Activated T-cell treated with anti-CD3 and anti-CD28 coated beads, Interleukin-2, amount 50 U/mL, for 4 hours (primary cell): ENCODE results near the gene BABAM2. TPM values are rescaled to one million over a fixed set of nuclear protein-coding genes. Genes with fewer than 3 reads are reported as not detected.
"Not testable (repeated sequence)": the region's sequence is repeated elsewhere in the genome, so short reads cannot be mapped to it uniquely, and the experiment has no call there.

ENCODE experiments used
- ATAC-seq, 2 donors: fragments of 200-7000 bp; cut with Tn5 transposase; one replicate each; pipeline ENCODE4 v1.10.0; 2021
- DNase-seq: peaks from one replicate; pipeline ENCODE4 v3.0.0-alpha.2; 2020
- H3K27me3 Mint-ChIP-seq: one replicate; pipeline ENCODE4 v1.8.0; 2021; ENCODE audit warnings: low read depth, mixed read lengths
- H3K36me3 Mint-ChIP-seq: one replicate; pipeline ENCODE4 v1.8.0; 2022; ENCODE audit warnings: mixed read lengths; ENCODE audit not compliant: insufficient read depth
- H3K4me1 Mint-ChIP-seq: one replicate; pipeline ENCODE4 v1.8.0; 2021; ENCODE audit warnings: low read depth, mixed read lengths
- H3K4me3 Mint-ChIP-seq: one replicate; pipeline ENCODE4 v1.8.0; 2021; ENCODE audit warnings: mild to moderate bottlenecking, moderate library complexity, mixed read lengths
- H3K9me3 Mint-ChIP-seq: one replicate; pipeline ENCODE4 v1.8.0; 2021; ENCODE audit warnings: mixed read lengths
- total RNA-seq, 3 donors: library from RNA; stranded (reverse); gene quantifications; one replicate each; pipeline ENCODE4 v1.2.1, GENCODE V29; 2021

Gene BABAM2
- total RNA-seq, 3 donors from 2014 or later, result 34.3 to 45.9 (median 35.6) TPM

DNA sequence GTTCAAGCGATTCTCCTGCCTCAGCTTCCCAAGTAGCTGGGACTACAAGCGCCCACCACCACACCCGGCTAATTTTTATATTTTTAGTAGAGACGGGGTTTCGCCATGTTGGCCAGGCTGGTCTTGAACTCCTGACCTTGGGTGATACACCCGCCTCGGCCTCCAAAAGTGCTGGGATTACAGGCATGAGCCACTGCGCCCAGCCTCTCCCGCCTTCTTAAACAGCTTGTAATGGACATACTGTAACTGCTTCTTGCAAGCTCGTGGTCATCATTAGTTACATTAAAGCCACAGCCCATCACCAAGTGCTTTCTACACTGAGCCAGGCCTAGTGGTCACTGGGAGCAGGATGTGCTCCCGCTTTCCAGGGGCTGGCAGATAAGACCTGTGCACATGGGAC lies 444.7 kb downstream of the BABAM2 start:
- not testable (repeated sequence) for H3K4me3 Mint-ChIP-seq, DNase-seq, H3K4me1 Mint-ChIP-seq, ATAC-seq, H3K27me3 Mint-ChIP-seq, H3K9me3 Mint-ChIP-seq, H3K36me3 Mint-ChIP-seq

DNA sequence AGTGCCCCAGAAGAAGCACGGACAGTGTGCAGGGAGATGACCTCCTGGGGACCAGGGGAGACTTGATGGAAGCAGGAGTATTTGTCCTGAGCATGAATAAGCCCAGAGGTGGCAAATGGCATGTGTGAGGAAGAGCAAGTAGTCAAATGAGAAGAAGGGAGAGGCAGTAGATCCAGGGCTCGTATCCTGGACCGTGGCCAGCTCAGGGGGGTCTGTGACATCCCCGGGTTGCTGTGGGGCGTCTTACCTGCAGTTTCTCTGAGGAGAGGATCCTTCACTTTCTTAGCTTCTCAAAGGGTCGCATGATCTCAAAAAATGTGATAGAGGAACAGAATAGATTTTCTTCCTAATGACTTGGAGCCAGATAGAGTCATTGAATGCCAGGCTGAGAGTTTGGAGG lies 445.1 kb downstream of the BABAM2 start:
- no peaks in the 10 kb centered on the region for H3K9me3 Mint-ChIP-seq
- ATAC-seq, result no peak
- H3K4me3 Mint-ChIP-seq, result no peak overlapping the region
- no peaks in the 10 kb centered on the region for H3K36me3 Mint-ChIP-seq
- H3K4me1 Mint-ChIP-seq, result no peaks in the 10 kb centered on the region
- DNase-seq, result no peak
- H3K27me3 Mint-ChIP-seq, result no peaks in the 10 kb centered on the region

GRCh38 chr2:28336264-28336980 lies 445.9 kb downstream of the BABAM2 start:
- no peaks in the 10 kb centered on the region for H3K27me3 Mint-ChIP-seq
- no peaks in the 10 kb centered on the region for H3K36me3 Mint-ChIP-seq
- no peaks in the 10 kb centered on the region for H3K9me3 Mint-ChIP-seq
- DNase-seq (no peak), ATAC-seq (no peak)
- H3K4me3 Mint-ChIP-seq, result no peak overlapping the region
- H3K4me1 Mint-ChIP-seq, result no peaks in the 10 kb centered on the region

- Mint-ChIP-seq H3K9me3 (no peaks in the 10 kb centered on the region), H3K4me1 (no peaks in the 10 kb centered on the region), H3K36me3 (no peaks in the 10 kb centered on the region), H3K4me3 (no peak overlapping the region), H3K27me3 (no peaks in the 10 kb centered on the region)
- DNase-seq, result no peak
- ATAC-seq, result no peak
These were observed 446.6 kb downstream of the BABAM2 start for GRCh38 chr2:28336982-28337627.

DNA sequence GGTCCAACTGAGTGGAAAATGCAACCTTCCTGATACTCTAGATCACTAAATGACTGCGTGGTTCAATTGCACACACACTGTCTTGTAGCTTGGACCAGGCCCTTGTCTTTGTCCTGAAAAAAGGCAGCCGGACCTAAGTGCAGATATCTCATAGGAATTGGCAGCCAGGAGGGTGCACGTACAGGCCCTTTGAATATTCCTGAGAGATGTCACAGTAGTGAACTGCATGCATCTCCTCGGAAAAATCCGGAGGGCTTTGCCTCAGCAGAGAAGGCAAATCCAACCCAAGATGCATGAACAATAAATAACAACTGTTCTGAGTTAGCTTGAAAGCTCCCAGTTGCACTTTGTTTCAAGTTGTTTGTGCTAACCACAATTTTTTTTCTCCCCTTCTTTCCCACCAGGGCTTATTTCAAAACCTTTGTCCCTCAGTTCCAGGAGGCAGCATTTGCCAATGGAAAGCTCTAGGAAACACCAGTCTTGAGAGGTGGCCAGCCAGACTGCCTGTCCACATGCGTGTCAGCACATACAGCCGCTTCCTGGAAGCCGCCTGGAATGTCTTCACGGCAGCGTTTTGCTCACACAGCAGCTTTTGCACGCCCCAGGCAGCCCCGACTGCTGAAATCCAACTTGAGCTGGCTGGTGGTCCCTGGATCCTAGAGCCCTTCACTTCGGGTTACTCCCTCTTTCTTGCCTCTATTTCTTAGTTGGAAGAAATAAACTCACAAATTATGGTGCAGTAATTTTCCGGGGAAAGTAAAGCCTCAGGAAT lies 447.7 kb downstream of the BABAM2 start:
- H3K9me3 Mint-ChIP-seq, result no peaks in the 10 kb centered on the region
- DNase-seq (no peak), ATAC-seq (no peak)
- no peak overlapping the region for H3K4me3 Mint-ChIP-seq
- no peaks in the 10 kb centered on the region for H3K36me3 Mint-ChIP-seq
- H3K4me1 Mint-ChIP-seq, result no peaks in the 10 kb centered on the region
- no peaks in the 10 kb centered on the region for H3K27me3 Mint-ChIP-seq

DNA sequence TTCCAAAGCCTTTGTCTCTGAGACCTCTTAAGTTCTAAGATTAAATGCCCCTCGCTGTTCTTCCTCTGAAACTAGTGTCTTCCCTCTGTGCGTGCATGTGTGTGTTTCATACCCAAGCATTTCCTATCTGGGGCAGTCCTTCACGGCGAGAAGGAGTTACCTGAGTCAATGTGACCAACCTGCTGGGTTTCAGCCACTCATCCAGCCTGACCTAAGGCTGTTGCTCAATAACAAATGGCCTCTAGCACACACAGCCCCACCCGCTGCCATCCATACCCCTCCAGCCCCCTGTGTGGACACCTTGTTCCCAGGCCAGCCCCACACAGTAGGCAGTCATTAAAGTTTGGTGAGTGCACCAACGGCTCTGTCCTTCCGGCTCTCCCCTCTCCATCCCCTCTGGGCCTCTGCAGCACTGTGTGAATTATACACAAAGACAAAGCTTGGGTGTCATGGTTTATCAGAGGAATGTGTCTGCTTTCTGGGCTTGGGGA lies 448.3 kb downstream of the BABAM2 start:
- H3K36me3 Mint-ChIP-seq, result no peaks in the 10 kb centered on the region

GRCh38 chr2:28339516-28340175 lies 449.1 kb downstream of the BABAM2 start:
- Mint-ChIP-seq H3K36me3 (no peaks in the 10 kb centered on the region), H3K27me3 (no peaks in the 10 kb centered on the region)

More for the DNA sequence above, 448.3 kb downstream of the BABAM2 start:
- H3K4me1 Mint-ChIP-seq, result no peaks in the 10 kb centered on the region
- ATAC-seq, result no peak
- H3K4me3 Mint-ChIP-seq, result no peak overlapping the region
- DNase-seq, result no peak
- no peaks in the 10 kb centered on the region for H3K27me3 Mint-ChIP-seq
- H3K9me3 Mint-ChIP-seq, result no peaks in the 10 kb centered on the region

GRCh38 chr2:28340312-28341202 lies 450.0 kb downstream of the BABAM2 start:
- DNase-seq, result no peak
- Mint-ChIP-seq H3K9me3 (no peaks in the 10 kb centered on the region), H3K4me3 (no peak overlapping the region), H3K36me3 (no peaks in the 10 kb centered on the region), H3K4me1 (no peaks in the 10 kb centered on the region), H3K27me3 (no peaks in the 10 kb centered on the region)
- ATAC-seq, result no peak

More at GRCh38 chr2:28339516-28340175, 449.1 kb downstream of the BABAM2 start:
- Mint-ChIP-seq H3K4me1 (no peaks in the 10 kb centered on the region), H3K4me3 (no peak overlapping the region), H3K9me3 (no peaks in the 10 kb centered on the region)
- no peak for ATAC-seq
- no peak for DNase-seq

- no peak for ATAC-seq
- H3K4me1 Mint-ChIP-seq, result no peaks in the 10 kb centered on the region
- H3K36me3 Mint-ChIP-seq, result no peaks in the 10 kb centered on the region
- no peak overlapping the region for H3K4me3 Mint-ChIP-seq
- no peaks in the 10 kb centered on the region for H3K9me3 Mint-ChIP-seq
- H3K27me3 Mint-ChIP-seq, result no peaks in the 10 kb centered on the region
- no peak for DNase-seq
These were observed 450.8 kb downstream of the BABAM2 start for GRCh38 chr2:28341208-28341891.

DNA sequence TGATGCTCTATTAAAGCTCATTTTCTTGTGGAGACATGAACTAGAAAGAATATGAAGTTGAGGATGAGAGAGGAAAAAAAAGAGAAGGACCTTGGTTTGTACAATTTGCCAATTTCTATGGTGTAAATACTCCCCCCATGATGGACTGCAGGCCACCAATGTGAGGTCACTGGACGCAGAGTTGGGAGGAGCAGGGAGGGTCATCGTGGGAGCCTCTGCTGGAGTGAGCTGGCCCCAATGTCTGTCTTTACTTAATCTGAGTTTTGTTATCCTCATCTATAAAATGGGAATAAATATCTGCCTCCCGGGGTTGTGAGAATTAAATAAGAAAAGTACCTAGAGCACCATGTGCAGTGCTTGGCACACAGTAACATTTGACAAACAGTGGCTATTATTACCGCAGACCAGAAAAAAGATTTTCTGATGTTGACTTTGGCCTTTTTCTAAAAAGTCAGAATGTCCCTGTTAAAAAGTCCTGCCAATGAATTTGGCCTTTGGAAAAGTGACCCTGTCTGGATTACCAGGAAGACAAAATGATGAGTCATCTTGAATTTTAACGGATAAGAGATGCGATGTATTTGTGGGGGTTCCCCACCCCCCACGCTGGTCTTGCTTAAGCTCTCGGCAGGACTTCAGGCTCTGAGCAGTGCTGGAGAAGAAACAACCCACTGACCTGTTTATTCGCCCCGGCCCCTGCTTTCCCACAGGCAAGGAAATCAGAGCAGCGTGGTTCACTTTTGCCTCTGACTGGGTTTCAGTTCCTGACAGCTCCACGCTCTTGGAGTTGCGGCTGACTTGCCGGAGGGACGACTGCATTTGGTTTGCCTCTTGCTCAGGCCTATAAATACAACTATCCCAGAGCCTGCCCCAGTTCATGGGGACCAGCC lies 451.8 kb downstream of the BABAM2 start:
- H3K27me3 Mint-ChIP-seq, result no peaks in the 10 kb centered on the region
- DNase-seq (no peak), ATAC-seq (no peak)
- H3K9me3 Mint-ChIP-seq, result no peaks in the 10 kb centered on the region
- H3K36me3 Mint-ChIP-seq, result no peaks in the 10 kb centered on the region
- no peak overlapping the region for H3K4me3 Mint-ChIP-seq
- peaks cover 8% of the 10 kb centered on the region for H3K4me1 Mint-ChIP-seq

GRCh38 chr2:28343184-28343942 lies 452.8 kb downstream of the BABAM2 start:
- peaks cover 18% of the 10 kb centered on the region for H3K4me1 Mint-ChIP-seq
- no peaks in the 10 kb centered on the region for H3K9me3 Mint-ChIP-seq
- H3K4me3 Mint-ChIP-seq, result no peak overlapping the region
- ATAC-seq (no peak), DNase-seq (no peak)
- H3K36me3 Mint-ChIP-seq, result no peaks in the 10 kb centered on the region
- H3K27me3 Mint-ChIP-seq, result no peaks in the 10 kb centered on the region
